G401 (cell line): ENCODE data around the gene EPB42. TPM values are rescaled to one million over a fixed set of nuclear protein-coding genes. Genes with fewer than 3 reads are reported as not detected.
A peak's percentile ranks its signal among the peaks of the same experiment; 100 is the strongest.
"Not testable (repeated sequence)": the region's sequence is repeated elsewhere in the genome, so short reads cannot be mapped to it uniquely, and the experiment has no call there.

ENCODE experiments used
- DNase-seq: peaks from one replicate; pipeline ENCODE4 v3.0.0-alpha.2; 2015; ENCODE audit warnings: low spot score
- in situ Hi-C: cut with HindIII; loops from 2 replicates; pipeline ENCODE4 v1.10.0; 2016; ENCODE audit warnings: low sequenced_read_pairs, mixed read lengths
- total RNA-seq: library from RNA; depleted of rRNA; stranded (reverse); fragments of >200 nt; shearing (Covaris generic); gene quantifications from 2 replicates; pipeline ENCODE4 v1.2.3, GENCODE V29; 2014

EPB42 gene
- total RNA-seq, 1 experiment from 2014 or later, result not detected

GRCh38 chr15:43214592-43215295, 6.1 kb downstream of the EPB42 start:
- DNase-seq, result no peak
- in situ Hi-C loops, result no loop called here

GRCh38 chr15:43214169-43214568, 6.6 kb downstream of the EPB42 start:
- in situ Hi-C loops, result no loop called here
- no peak for DNase-seq

DNA sequence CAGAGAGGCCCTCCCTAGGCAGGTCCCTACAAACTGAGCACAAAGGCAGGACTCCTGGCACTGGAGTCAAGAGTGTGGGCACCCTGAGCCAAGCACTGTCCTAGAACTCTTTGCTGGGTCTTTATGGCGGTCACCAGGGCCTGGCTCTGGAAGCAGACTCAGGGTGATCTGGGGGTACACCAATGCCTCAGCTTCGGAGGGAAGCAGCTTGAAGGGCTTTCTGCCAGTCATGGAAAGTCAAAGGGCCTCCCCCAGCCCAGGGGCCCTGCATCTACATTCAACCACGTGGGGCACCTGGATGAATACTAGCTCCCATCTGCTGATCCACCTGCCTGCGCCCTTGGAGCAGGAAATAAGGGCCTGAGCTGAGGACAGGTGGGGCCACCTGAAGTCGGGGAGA, 7.4 kb downstream of the EPB42 start:
- in situ Hi-C loops, result no loop called here
- DNase-seq, result no peak

GRCh38 chr15:43212951-43213350, 7.9 kb downstream of the EPB42 start:
- DNase-seq, result no peak
- in situ Hi-C loops, result no loop called here

DNA sequence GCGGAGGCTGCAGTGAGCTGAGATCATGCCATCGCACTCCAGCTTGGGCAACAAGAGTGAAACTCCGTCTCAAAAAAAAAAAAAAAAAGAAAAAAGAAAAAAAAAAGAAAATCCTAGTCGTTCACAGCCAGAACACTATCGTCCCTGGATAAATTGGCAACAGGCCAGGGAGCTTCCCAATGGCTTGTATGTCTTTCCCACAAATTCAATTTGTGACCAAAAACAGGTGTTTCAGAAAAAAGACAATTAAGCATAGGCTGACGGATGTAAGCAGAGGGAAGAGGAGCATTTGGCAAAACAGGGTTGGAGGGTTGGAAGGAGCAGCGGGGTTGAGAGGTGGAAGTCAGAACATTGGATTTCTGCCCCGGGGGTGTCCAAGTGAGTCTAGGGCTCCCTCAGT, 8.5 kb downstream of the EPB42 start:
- DNase-seq, result no peak
- in situ Hi-C loops, result no loop called here

GRCh38 chr15:43211224-43211735, 9.5 kb downstream of the EPB42 start:
- in situ Hi-C loops, result no loop called here
- DNase-seq, result no peak

- no peak for DNase-seq
- in situ Hi-C loops, result no loop called here
Observed at GRCh38 chr15:43210807-43211206, 10.0 kb downstream of the EPB42 start.

DNA sequence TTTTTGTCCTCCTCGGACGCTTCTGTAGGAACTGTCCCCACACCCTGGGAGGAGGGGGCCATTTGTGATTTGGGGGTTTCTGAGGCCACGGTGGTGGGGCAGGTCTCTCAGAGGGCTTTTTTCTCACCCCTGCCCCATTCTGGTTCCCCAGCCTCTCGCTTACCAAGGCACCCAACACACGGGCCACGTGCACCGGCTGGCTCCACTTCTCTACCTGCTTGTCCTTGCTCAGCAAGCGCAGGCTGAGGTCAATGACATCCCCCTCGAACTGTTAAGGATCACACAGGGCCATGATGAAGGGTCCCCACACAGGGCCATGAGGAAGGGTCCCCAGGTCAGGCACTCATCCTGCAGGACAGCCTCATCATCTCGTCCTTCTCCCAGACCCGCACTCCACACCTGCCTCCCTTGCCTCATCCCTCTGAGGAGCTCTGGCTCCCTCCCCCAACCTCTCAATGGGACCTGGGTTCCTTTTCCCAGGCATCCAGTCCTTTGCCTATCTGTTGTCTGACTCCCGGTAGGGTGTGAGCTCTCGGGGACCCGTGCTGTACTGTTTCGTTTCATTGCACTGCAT, 10.6 kb downstream of the EPB42 start:
- no peak for DNase-seq
- in situ Hi-C loops, result no loop called here

DNA sequence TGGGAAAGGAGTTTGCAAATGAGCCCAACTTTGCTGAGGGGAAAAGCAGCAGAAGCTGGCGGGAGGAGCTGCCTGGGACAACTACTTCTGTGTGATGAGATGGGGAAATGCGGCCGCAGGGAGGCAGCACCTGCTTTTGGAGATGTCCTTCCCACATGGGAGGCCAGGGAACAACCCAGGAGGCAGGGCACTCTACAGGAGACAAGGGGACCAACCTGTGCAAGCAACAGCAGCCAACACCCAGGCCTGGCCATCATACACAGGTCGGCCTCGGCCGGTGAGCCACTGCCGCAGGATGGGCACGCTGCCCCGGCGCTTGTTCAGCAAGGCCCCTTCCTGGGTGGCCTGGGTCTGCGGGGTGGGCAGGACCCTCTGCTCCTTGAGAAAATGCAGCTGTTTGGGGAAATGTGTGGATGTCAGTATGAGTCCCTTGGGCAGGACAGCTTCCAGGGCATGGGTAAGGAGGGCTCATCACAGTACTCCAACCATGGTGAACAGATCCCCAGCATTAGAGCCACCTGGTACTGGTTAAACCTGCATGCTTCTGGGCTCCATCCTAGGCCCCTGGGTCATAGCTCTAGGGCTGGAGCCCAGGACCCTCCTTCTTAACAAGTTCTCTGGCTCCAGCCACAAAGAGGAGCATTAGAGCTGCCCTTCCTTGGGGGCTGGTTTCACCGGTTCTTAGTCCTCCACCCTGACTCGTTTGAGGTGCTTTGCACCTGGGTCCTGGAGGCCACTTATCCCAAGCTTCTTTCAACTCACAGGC, 11.6 kb downstream of the EPB42 start:
- in situ Hi-C loops, result no loop called here
- DNase-seq, result no peak

- in situ Hi-C loops, result no loop called here
- no peak for DNase-seq
Observed at GRCh38 chr15:43208052-43209002, 12.5 kb downstream of the EPB42 start.

DNA sequence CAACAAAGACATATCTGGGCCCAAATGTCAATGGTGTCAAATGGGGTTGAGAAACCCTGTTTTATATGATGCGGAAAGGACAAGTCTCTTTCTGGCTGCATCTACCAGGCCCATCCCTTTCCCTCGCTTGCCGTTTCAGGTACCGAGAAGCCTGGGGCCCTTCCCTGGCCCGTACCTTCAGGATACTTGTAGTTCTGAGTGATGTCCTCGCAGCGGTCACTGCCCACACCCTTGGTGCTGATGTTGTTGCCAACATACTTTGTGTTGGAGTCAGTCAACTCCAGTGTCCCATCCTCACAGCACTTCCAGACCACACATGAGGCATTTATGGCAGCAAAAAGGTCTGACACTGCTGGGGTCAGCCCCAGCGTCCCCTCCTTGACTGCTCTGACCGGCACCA, 13.8 kb downstream of the EPB42 start:
- no peak for DNase-seq
- in situ Hi-C loops, result no loop called here

GRCh38 chr15:43206054-43206453, 14.8 kb downstream of the EPB42 start:
- in situ Hi-C loops, result no loop called here
- no peak for DNase-seq

GRCh38 chr15:43204016-43204901, 16.6 kb downstream of the EPB42 start:
- DNase-seq, result peak; percentile 19
- in situ Hi-C loops, result no loop called here

GRCh38 chr15:43199945-43200488, 20.8 kb downstream of the EPB42 start:
- no peak for DNase-seq
- in situ Hi-C loops, result no loop called here

- in situ Hi-C loops, result no loop called here
- DNase-seq, result no peak
Observed at GRCh38 chr15:43198992-43199391, 21.8 kb downstream of the EPB42 start.

GRCh38 chr15:43198556-43198955, 22.3 kb downstream of the EPB42 start:
- DNase-seq, in situ Hi-C loops: not testable (repeated sequence)

DNA sequence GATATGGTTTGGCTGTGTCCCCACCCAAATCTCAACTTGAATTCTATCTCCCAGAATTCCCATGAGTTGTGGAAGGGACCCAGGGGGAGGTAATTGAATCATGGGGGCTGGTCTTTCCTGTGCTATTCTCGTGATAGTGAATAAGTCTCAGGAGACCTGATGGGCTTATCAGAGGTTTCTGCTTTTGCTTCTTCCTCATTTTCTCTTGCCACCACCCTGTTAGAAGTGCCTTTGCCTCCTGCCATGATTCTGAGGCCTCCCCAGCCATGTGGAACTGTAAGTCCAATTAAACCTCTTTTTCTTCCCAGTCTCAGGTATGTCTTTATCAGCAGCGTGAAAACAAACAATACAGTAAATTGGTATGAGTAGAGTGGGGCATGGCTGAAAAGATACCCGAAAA, 23.0 kb downstream of the EPB42 start:
- DNase-seq, in situ Hi-C loops: not testable (repeated sequence)
